Measurements from ENCODE around the gene TAGLN2. TPM values are rescaled to one million over a fixed set of nuclear protein-coding genes. Genes with fewer than 3 reads are reported as not detected.

The TAGLN2 gene
- total and polyA plus RNA-seq, 9 of the 15 experiments (the other 6 are each of a cell fraction or from before 2014, with no cell fraction given) = 192 to 683 (median 455) TPM

- TF ChIP-seq MGA (IDR thresholded peaks at IDR 0.05) = peak; percentile 56
- no peak for TF ChIP-seq KAT7 (CRISPR knock-in tag; IDR thresholded peaks at IDR 0.05; ENCODE audit: borderline replicate concordance)
- TF ChIP-seq DPF2 (IDR thresholded peaks at IDR 0.05) = peak; percentile 68
- no peak for TF ChIP-seq ELF2 (CRISPR knock-in tag; IDR thresholded peaks at IDR 0.05)
- TF ChIP-seq, protein P1, sequence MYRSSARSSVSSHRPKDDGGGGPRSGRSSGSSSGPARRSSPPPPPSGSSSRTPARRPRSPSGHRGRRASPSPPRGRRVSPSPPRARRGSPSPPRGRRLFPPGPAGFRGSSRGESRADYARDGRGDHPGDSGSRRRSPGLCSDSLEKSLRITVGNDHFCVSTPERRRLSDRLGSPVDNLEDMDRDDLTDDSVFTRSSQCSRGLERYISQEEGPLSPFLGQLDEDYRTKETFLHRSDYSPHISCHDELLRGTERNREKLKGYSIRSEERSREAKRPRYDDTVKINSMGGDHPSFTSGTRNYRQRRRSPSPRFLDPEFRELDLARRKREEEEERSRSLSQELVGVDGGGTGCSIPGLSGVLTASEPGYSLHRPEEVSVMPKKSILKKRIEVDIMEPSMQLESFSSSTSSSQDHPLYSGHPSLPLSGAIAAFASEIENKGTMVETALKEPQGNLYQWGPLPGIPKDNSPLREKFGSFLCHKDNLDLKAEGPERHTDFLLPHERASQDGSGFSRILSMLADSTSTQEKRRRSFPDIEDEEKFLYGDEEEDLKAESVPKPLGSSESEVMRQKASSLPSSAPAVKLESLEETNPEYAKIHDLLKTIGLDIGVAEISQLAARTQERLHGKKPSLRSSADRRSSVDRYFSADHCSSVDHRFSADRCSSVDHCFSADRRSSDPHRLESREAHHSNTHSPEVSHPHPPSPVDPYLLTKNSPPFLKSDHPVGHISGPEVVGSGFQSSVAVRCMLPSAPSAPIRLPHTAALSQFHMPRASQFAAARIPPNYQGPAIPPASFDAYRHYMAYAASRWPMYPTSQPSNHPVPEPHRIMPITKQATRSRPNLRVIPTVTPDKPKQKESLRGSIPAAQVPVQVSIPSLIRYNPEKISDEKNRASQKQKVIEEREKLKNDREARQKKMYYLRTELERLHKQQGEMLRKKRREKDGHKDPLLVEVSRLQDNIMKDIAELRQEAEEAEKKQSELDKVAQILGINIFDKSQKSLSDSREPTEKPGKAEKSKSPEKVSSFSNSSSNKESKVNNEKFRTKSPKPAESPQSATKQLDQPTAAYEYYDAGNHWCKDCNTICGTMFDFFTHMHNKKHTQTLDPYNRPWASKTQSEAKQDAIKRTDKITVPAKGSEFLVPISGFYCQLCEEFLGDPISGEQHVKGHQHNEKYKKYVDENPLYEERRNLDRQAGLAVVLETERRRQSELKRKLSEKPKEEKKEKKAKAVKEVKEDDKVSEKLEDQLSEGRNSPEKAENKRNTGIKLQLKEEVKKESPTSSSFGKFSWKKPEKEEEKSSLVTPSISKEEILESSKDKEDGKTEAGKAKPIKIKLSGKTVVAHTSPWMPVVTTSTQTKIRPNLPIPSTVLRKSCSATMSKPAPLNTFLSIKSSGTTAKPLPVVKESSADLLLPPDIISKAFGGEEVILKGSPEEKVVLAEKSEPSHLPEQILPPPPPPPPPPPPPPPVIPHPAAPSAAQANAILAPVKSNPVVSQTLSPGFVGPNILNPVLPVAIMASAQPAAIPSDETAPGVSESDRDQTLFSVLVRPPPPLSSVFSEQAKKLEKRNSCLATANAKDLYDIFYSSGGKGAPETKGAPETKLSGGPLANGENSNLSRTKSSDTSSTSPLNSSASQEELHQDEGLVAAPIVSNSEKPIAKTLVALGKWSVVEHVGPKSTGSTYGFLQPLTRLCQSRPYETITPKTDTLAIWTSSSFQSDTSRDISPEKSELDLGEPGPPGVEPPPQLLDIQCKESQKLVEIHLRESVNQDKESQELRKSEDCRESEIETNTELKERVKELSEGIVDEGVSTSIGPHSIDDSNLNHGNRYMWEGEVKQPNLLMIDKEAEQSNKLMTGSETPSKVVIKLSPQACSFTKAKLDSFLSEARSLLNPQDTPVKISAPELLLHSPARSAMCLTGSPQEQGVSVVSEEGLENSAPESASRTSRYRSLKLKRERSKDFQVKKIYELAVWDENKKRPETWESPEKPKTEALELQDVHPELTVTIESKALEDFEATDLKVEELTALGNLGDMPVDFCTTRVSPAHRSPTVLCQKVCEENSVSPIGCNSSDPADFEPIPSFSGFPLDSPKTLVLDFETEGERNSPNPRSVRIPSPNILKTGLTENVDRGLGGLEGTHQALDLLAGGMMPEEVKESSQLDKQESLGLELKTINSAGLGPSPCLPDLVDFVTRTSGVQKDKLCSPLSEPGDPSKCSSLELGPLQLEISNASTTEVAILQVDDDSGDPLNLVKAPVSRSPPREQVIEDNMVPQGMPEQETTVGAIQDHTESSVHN (IDR thresholded peaks at IDR 0.05; ENCODE audit: borderline replicate concordance in 1 of 2, low read depth in 1 of 2) = 0 out of 4 replicates have a peak, but pooled peaks of 1 of the 2 experiments have one; percentile 31
- TF ChIP-seq MCM2 (IDR thresholded peaks at IDR 0.05; ENCODE audit: low read depth) = no peak
Observed at GRCh38 chr1:159881622-159882526, 43.4 kb downstream of the TAGLN2 start (continued).
